Measurements from ENCODE around the gene SMARCD2.
A peak's percentile ranks its signal among the peaks of the same experiment; 100 is the strongest.

Gene SMARCD2

GRCh38 chr17:63840591-63841349 lies 1.7 kb downstream of the SMARCD2 start:
- Histone ChIP-seq H3K27me3 (ENCODE audit: insufficient read depth, poor library complexity, severe bottlenecking) (no peaks in the 10 kb centered on the region), H3K27ac (replicated peaks) (peak overlapping the region; percentile 79), H3K4me3 (replicated peaks; ENCODE audit: insufficient read depth, low read length) (peak overlapping the region; percentile 82)
- DNase-seq (ENCODE audit: low read depth in 1 of 2, low spot score in 1 of 2) = peak in 1 of 2 experiments; percentile 25
- TF ChIP-seq GABPA (IDR thresholded peaks at IDR 0.05; ENCODE audit: low read depth) = no peak
- TF ChIP-seq, protein P1, sequence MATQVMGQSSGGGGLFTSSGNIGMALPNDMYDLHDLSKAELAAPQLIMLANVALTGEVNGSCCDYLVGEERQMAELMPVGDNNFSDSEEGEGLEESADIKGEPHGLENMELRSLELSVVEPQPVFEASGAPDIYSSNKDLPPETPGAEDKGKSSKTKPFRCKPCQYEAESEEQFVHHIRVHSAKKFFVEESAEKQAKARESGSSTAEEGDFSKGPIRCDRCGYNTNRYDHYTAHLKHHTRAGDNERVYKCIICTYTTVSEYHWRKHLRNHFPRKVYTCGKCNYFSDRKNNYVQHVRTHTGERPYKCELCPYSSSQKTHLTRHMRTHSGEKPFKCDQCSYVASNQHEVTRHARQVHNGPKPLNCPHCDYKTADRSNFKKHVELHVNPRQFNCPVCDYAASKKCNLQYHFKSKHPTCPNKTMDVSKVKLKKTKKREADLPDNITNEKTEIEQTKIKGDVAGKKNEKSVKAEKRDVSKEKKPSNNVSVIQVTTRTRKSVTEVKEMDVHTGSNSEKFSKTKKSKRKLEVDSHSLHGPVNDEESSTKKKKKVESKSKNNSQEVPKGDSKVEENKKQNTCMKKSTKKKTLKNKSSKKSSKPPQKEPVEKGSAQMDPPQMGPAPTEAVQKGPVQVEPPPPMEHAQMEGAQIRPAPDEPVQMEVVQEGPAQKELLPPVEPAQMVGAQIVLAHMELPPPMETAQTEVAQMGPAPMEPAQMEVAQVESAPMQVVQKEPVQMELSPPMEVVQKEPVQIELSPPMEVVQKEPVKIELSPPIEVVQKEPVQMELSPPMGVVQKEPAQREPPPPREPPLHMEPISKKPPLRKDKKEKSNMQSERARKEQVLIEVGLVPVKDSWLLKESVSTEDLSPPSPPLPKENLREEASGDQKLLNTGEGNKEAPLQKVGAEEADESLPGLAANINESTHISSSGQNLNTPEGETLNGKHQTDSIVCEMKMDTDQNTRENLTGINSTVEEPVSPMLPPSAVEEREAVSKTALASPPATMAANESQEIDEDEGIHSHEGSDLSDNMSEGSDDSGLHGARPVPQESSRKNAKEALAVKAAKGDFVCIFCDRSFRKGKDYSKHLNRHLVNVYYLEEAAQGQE (IDR thresholded peaks at IDR 0.05; ENCODE audit: insufficient replicate concordance, low read depth) = no peak
- TF ChIP-seq SPI1 (IDR thresholded peaks at IDR 0.05; ENCODE audit: borderline replicate concordance, low read depth) = no peak
- no peak for TF ChIP-seq POLR2AphosphoS5 (IDR thresholded peaks at IDR 0.05; ENCODE audit: low read depth)
- TF ChIP-seq CTCF (IDR thresholded peaks at IDR 0.05; ENCODE audit: insufficient read depth, low read length) = no peak

GRCh38 chr17:63838631-63839171 lies 3.8 kb downstream of the SMARCD2 start:
- TF ChIP-seq, protein P1 (IDR thresholded peaks at IDR 0.05; ENCODE audit: insufficient replicate concordance, low read depth) = no peak
- no peak for TF ChIP-seq GABPA (IDR thresholded peaks at IDR 0.05; ENCODE audit: low read depth)
- no peak for TF ChIP-seq CTCF (IDR thresholded peaks at IDR 0.05; ENCODE audit: insufficient read depth, low read length)
- TF ChIP-seq POLR2AphosphoS5 (IDR thresholded peaks at IDR 0.05; ENCODE audit: low read depth) = no peak
- TF ChIP-seq SPI1 (IDR thresholded peaks at IDR 0.05; ENCODE audit: borderline replicate concordance, low read depth) = no peak
- Histone ChIP-seq H3K27ac (replicated peaks) (peak overlapping the region; percentile 29; the same call in 1 of the 2 replicates), H3K4me3 (replicated peaks; ENCODE audit: insufficient read depth, low read length) (no peak overlapping the region), H3K27me3 (ENCODE audit: insufficient read depth, poor library complexity, severe bottlenecking) (no peaks in the 10 kb centered on the region)
- DNase-seq (ENCODE audit: low read depth in 1 of 2, low spot score in 1 of 2) = peak in 1 of 2 experiments; percentile 56

DNA sequence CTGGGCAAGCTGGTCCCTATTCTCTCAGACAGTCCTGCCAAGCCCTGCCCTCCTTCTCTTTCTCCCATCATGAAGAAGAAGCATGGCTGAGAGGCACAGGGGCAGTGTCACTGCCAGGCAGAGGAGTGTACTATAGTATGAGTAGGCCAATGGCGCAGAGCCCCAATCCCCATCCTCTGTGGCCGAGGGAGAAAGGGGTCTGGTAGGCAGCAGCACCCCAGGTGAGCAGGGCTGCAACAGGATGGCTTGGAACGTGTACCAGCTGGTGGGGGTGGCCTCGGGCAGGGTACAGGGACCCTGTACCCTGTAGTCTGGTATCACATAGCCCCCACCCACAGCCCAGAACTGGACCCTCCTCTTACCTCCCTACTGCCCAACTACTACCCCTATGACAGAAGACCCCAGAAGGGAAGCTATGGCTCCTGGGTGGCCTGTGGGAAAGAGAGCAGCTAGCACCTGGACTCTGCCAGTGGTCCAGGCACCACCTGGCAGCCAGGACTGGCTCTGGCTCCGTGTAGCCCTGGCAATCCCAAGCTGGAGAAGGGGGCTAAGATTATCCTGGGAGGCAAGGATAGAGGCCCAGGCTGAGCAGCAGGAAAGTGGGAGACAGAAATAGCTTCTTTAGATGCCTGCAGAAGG lies 4.4 kb downstream of the SMARCD2 start:
- Histone ChIP-seq H3K27ac (replicated peaks) (no peak overlapping the region; the same call in 1 of the 2 replicates), H3K27me3 (ENCODE audit: insufficient read depth, poor library complexity, severe bottlenecking) (no peaks in the 10 kb centered on the region), H3K4me3 (replicated peaks; ENCODE audit: insufficient read depth, low read length) (no peak overlapping the region)
- DNase-seq (ENCODE audit: low read depth in 1 of 2, low spot score in 1 of 2) = no peak
- TF ChIP-seq POLR2AphosphoS5 (IDR thresholded peaks at IDR 0.05; ENCODE audit: low read depth) = no peak
- no peak for TF ChIP-seq SPI1 (IDR thresholded peaks at IDR 0.05; ENCODE audit: borderline replicate concordance, low read depth)
- TF ChIP-seq GABPA (IDR thresholded peaks at IDR 0.05; ENCODE audit: low read depth) = no peak
- TF ChIP-seq, protein P1 (IDR thresholded peaks at IDR 0.05; ENCODE audit: insufficient replicate concordance, low read depth) = no peak
- no peak for TF ChIP-seq CTCF (IDR thresholded peaks at IDR 0.05; ENCODE audit: insufficient read depth, low read length)
